Neural progenitor cell (in vitro differentiated cells): ENCODE data around the gene WDR45. TPM values are rescaled to one million over a fixed set of nuclear protein-coding genes. Genes with fewer than 3 reads are reported as not detected.
A peak's percentile ranks its signal among the peaks of the same experiment; 100 is the strongest.

Experiments used
- DNase-seq: peaks from one replicate; pipeline ENCODE4 v3.0.0-alpha.2; 2016; ENCODE audit warnings: low spot score
- H2AFZ ChIP-seq: fragments of 200-600 bp; sonication (generic); replicated peaks from 2 replicates; pipeline ENCODE4 v1.6.1; 2016; ENCODE audit warnings: antibody characterized with exemption
- H3F3A ChIP-seq: fragments of 200-600 bp; sonication (generic); 2 replicates; pipeline ENCODE4 v1.6.1; 2016; ENCODE audit warnings: antibody characterized with exemption, low read depth
- H3K27ac ChIP-seq: fragments of 200-600 bp; sonication (generic); 2 replicates; pipeline ENCODE4 v1.5.1; 2016; ENCODE audit warnings: mild to moderate bottlenecking
- H3K27me3 ChIP-seq: fragments of 200-600 bp; sonication (generic); 2 replicates; pipeline ENCODE4 v1.6.1; 2016; ENCODE audit warnings: mild to moderate bottlenecking, moderate library complexity
- H3K36me3 ChIP-seq: fragments of 200-600 bp; sonication (generic); 2 replicates; pipeline ENCODE4 v1.5.1; 2016
- H3K4me1 ChIP-seq: fragments of 200-600 bp; sonication (generic); 2 replicates; pipeline ENCODE4 v1.6.1; 2016; ENCODE audit warnings: mixed run types
- H3K4me2 ChIP-seq: fragments of 200-600 bp; sonication (generic); 2 replicates; pipeline ENCODE4 v1.6.1; 2016
- H3K4me3 ChIP-seq: fragments of 200-600 bp; sonication (generic); 2 replicates; pipeline ENCODE4 v1.5.1; 2016
- H3K79me2 ChIP-seq: fragments of 200-600 bp; sonication (generic); 2 replicates; pipeline ENCODE4 v1.6.1; 2016; ENCODE audit warnings: low read depth
- H3K9ac ChIP-seq: fragments of 200-600 bp; sonication (generic); 2 replicates; pipeline ENCODE4 v1.6.1; 2016
- H3K9me3 ChIP-seq: fragments of 200-600 bp; sonication (generic); 2 replicates; pipeline ENCODE4 v1.5.1; 2016; ENCODE audit warnings: low read depth
- H4K20me1 ChIP-seq: fragments of 200-600 bp; sonication (generic); 2 replicates; pipeline ENCODE4 v1.6.1; 2016; ENCODE audit warnings: low read depth
- H3K27ac Mint-ChIP-seq: 3 replicates; pipeline ENCODE4 v1.8.0; 2021; ENCODE audit warnings: mixed read lengths
- H3K27me3 Mint-ChIP-seq: 2 replicates; pipeline ENCODE4 v1.8.0; 2022; ENCODE audit warnings: low read depth, mild to moderate bottlenecking, inconsistent platforms, moderate library complexity, mixed read lengths; ENCODE audit not compliant: insufficient read depth
- H3K36me3 Mint-ChIP-seq: 3 replicates; pipeline ENCODE4 v1.8.0; 2021; ENCODE audit warnings: mixed read lengths
- H3K4me1 Mint-ChIP-seq: 3 replicates; pipeline ENCODE4 v1.8.0; 2021; ENCODE audit warnings: mixed read lengths
- H3K4me3 Mint-ChIP-seq: 3 replicates; pipeline ENCODE4 v1.8.0; 2021; ENCODE audit warnings: mild to moderate bottlenecking, moderate library complexity, mixed read lengths
- H3K9me3 Mint-ChIP-seq: 3 replicates; pipeline ENCODE4 v1.8.0; 2020; ENCODE audit warnings: mixed read lengths
- EZH2 ChIP-seq: fragments of 200-600 bp; sonication (generic); IDR thresholded peaks from 2 replicates; pipeline ENCODE4 v1.6.1; 2017; ENCODE audit warnings: antibody characterized with exemption, mild to moderate bottlenecking, moderate library complexity
- EZH2phosphoT487 ChIP-seq: fragments of 200-600 bp; sonication (generic); IDR thresholded peaks from 2 replicates; pipeline ENCODE4 v1.6.1; 2017; ENCODE audit warnings: antibody characterized with exemption
- total RNA-seq: library from RNA; depleted of rRNA; stranded (reverse); fragments of >200 nt; gene quantifications from 2 replicates; pipeline ENCODE4 v1.2.3, GENCODE V29; 2015; ENCODE audit warnings: low replicate concordance
- TF ChIP-seq, protein P1 (sequence below): fragments of 200-600 bp; sonication (generic); IDR thresholded peaks from 2 replicates; pipeline ENCODE4 v1.5.1; 2017; ENCODE audit warnings: antibody characterized with exemption, mild to moderate bottlenecking

The WDR45 gene
- total RNA-seq, 1 donor from 2014 or later: 19.7 TPM

DNA sequence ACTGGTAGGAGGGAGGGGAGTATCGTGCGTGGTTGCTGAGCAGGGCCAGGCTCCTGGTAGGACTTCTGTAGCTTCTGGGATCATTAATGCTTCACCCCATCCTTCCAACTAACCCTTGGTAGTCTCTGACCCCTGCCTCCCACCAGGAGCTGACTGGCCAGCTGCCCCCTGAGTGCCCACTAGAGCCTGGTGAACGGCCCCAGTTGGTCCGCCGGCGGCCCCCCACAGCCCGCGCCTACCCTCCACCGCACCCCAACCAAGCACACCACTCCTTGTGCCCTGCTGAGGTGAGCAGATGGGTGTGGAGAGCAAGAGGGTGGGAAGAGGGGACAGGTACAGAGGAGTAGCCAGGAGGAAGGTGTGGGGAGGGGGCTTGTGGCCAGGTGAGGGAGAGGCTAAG is 16.0 kb downstream of the WDR45 start:
- Mint-ChIP-seq H3K36me3 (peaks cover 4% of the 10 kb centered on the region), H3K4me3 (no peak overlapping the region), H3K27ac (no peak overlapping the region), H3K4me1 (peaks cover 4% of the 10 kb centered on the region), H3K9me3 (peaks cover 14% of the 10 kb centered on the region), H3K27me3 (peaks cover 9% of the 10 kb centered on the region)
- H3K4me2 ChIP-seq: no peak overlapping the region
- H3K4me1 ChIP-seq: no peaks in the 10 kb centered on the region
- no peak overlapping the region for H3K4me3 ChIP-seq
- no peaks in the 10 kb centered on the region for H3K36me3 ChIP-seq
- H2AFZ ChIP-seq: no peak overlapping the region
- no peak overlapping the region for H3K27ac ChIP-seq
- DNase-seq: no peak
- no peaks in the 10 kb centered on the region for H3K27me3 ChIP-seq
- TF ChIP-seq EZH2phosphoT487: no peak
- no peak for TF ChIP-seq EZH2
- TF ChIP-seq, protein P1, sequence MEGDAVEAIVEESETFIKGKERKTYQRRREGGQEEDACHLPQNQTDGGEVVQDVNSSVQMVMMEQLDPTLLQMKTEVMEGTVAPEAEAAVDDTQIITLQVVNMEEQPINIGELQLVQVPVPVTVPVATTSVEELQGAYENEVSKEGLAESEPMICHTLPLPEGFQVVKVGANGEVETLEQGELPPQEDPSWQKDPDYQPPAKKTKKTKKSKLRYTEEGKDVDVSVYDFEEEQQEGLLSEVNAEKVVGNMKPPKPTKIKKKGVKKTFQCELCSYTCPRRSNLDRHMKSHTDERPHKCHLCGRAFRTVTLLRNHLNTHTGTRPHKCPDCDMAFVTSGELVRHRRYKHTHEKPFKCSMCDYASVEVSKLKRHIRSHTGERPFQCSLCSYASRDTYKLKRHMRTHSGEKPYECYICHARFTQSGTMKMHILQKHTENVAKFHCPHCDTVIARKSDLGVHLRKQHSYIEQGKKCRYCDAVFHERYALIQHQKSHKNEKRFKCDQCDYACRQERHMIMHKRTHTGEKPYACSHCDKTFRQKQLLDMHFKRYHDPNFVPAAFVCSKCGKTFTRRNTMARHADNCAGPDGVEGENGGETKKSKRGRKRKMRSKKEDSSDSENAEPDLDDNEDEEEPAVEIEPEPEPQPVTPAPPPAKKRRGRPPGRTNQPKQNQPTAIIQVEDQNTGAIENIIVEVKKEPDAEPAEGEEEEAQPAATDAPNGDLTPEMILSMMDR: no peak
- no peaks in the 10 kb centered on the region for H3K79me2 ChIP-seq
- no peaks in the 10 kb centered on the region for H3K9me3 ChIP-seq
- no peaks in the 10 kb centered on the region for H3F3A ChIP-seq
- no peaks in the 10 kb centered on the region for H4K20me1 ChIP-seq
- no peak overlapping the region for H3K9ac ChIP-seq

DNA sequence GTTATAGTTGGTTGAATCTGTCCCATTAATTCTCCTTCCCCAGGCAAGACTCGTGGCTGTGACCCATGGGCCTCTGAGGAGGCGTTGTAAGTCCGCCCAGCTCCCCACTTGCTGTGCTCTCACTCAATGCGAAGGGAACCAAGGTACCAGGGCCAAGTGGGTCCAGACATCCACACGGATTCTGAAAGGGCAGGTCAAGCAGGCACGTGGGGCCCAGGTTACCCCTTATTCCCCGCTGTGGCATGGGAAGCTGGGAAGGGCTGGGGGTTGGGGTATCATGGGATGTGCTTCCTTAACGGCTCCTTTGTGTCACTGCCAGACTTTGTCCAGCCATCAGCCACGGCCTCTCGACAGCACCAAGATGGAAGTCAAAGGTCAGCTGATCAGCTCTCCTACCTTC is 17.8 kb downstream of the WDR45 start:
- no peaks in the 10 kb centered on the region for H3K36me3 ChIP-seq
- Mint-ChIP-seq H3K4me3 (no peak overlapping the region), H3K27me3 (peaks cover 7% of the 10 kb centered on the region), H3K36me3 (peaks cover 4% of the 10 kb centered on the region), H3K27ac (no peak overlapping the region), H3K4me1 (peaks cover 4% of the 10 kb centered on the region), H3K9me3 (peaks cover 14% of the 10 kb centered on the region)
- H3K9me3 ChIP-seq: no peaks in the 10 kb centered on the region
- no peak overlapping the region for H3K4me3 ChIP-seq
- no peaks in the 10 kb centered on the region for H3F3A ChIP-seq
- no peak for DNase-seq
- H3K9ac ChIP-seq: no peak overlapping the region
- no peaks in the 10 kb centered on the region for H3K79me2 ChIP-seq
- H3K27me3 ChIP-seq: no peaks in the 10 kb centered on the region
- no peak overlapping the region for H3K27ac ChIP-seq
- no peaks in the 10 kb centered on the region for H3K4me1 ChIP-seq
- H4K20me1 ChIP-seq: no peaks in the 10 kb centered on the region
- TF ChIP-seq EZH2phosphoT487 (no peak), EZH2 (no peak)
- TF ChIP-seq, protein P1: no peak
- H2AFZ ChIP-seq: no peak overlapping the region
- H3K4me2 ChIP-seq: no peak overlapping the region

DNA sequence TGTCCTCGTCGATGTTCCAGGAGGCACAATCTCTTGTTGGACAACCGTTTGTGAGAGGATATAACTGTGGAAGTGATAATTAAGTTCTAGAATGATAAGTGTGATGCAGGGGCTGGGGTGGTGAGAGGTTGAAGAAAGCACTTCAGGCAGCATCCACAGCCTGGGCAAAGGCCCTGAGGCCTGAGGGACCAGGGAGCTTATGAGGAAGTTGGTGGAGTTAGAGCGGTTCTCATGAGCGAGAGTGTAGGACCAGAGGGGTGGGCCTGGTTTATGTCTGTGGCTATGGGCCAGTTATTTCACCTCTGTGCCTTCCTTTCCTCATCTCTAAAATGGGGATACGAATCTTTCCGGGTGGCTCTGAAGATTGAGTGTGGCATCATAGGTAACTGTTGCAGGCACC is 18.2 kb downstream of the WDR45 start:
- peaks cover 7% of the 10 kb centered on the region for H3K27me3 Mint-ChIP-seq
- no peaks in the 10 kb centered on the region for H3F3A ChIP-seq
- H3K4me1 ChIP-seq: no peaks in the 10 kb centered on the region
- H3K4me3 Mint-ChIP-seq: no peak overlapping the region
- H3K36me3 ChIP-seq: no peaks in the 10 kb centered on the region
- no peaks in the 10 kb centered on the region for H3K79me2 ChIP-seq
- peak overlapping the region; percentile 31 for H3K27ac Mint-ChIP-seq
- no peak for DNase-seq
- no peak overlapping the region for H3K9ac ChIP-seq
- no peaks in the 10 kb centered on the region for H3K27me3 ChIP-seq
- H3K9me3 ChIP-seq: no peaks in the 10 kb centered on the region
- H4K20me1 ChIP-seq: no peaks in the 10 kb centered on the region
- H3K27ac ChIP-seq: no peak overlapping the region
- H2AFZ ChIP-seq: no peak overlapping the region
- H3K36me3 Mint-ChIP-seq: peaks cover 4% of the 10 kb centered on the region
- no peak overlapping the region for H3K4me3 ChIP-seq
- no peak for TF ChIP-seq EZH2
- H3K4me1 Mint-ChIP-seq: peaks cover 4% of the 10 kb centered on the region
- H3K9me3 Mint-ChIP-seq: peaks cover 18% of the 10 kb centered on the region
- H3K4me2 ChIP-seq: no peak overlapping the region

DNA sequence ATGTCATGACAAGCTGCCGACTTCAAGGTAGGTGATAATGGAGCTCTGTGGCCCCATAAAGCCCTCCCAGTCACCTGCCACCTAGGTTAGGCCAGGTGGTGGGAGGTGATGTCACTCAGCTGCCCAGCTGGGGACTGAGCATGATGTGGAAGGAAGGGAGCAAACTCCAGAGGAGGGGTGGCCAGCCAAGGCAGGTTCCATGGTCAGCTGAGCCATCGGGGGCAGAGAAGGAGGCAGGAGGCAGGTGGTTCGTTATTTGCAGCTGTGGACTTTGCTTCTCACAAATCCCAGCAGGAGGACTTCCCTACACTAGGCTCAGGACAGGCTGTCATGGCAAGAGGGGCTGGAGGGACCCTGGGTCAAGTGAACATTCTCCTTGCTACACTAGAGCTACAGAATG is 18.8 kb downstream of the WDR45 start:
- Histone ChIP-seq H3F3A (no peaks in the 10 kb centered on the region), H3K4me2 (no peak overlapping the region), H3K9ac (no peak overlapping the region), H3K27me3 (no peaks in the 10 kb centered on the region), H3K4me3 (no peak overlapping the region), H3K9me3 (no peaks in the 10 kb centered on the region), H3K36me3 (no peaks in the 10 kb centered on the region), H3K4me1 (no peaks in the 10 kb centered on the region), H4K20me1 (no peaks in the 10 kb centered on the region), H3K79me2 (no peaks in the 10 kb centered on the region), H2AFZ (no peak overlapping the region), H3K27ac (no peak overlapping the region)
- TF ChIP-seq EZH2 (no peak), EZH2phosphoT487 (no peak)
- TF ChIP-seq, protein P1: no peak
- Mint-ChIP-seq H3K27ac (no peak overlapping the region), H3K27me3 (peaks cover 7% of the 10 kb centered on the region), H3K4me3 (no peak overlapping the region), H3K36me3 (peaks cover 4% of the 10 kb centered on the region), H3K9me3 (peaks cover 14% of the 10 kb centered on the region), H3K4me1 (peaks cover 4% of the 10 kb centered on the region)
- DNase-seq: no peak
